KOPT-K1 (cell line): ENCODE measurements around the gene DDX56.

Experiments used
- H3K27ac ChIP-seq: fragments of 200-600 bp; sonication (generic); 2 replicates; pipeline ENCODE4 v1.5.1; 2016; ENCODE audit warnings: antibody characterized with exemption, mild to moderate bottlenecking, low read depth, low read length; ENCODE audit not compliant: poor library complexity, severe bottlenecking
- H3K36me3 ChIP-seq: fragments of 200-600 bp; sonication (generic); 2 replicates; pipeline ENCODE4 v1.5.1; 2017; ENCODE audit warnings: antibody characterized with exemption, mild to moderate bottlenecking, low read length, moderate library complexity; ENCODE audit not compliant: insufficient read depth
- H3K9me3 ChIP-seq: fragments of 200-600 bp; sonication (generic); 2 replicates; pipeline ENCODE4 v1.5.1; 2017; ENCODE audit warnings: antibody characterized with exemption, low read length, mild to moderate bottlenecking; ENCODE audit not compliant: insufficient read depth, poor library complexity, severe bottlenecking

DDX56 gene

DNA sequence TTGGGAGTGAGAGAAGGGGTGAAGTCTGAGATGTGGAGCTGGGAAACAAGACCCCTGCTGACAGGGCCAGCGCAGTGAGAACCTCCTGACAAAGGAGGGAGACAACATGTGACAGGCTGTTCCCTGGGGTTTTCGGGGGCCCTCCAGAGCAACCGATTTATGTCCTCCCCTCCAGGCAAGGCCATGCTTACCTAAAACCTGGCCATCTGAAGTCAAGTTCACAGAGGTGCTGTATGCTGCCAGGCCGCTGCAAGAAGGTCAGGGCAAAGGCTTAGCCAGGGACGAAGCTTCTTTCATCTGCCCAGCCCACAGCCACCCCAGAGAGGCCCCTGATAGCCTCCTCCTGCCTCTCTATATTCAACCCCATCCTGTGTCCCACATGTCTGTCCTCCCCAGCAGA lies 53.1 kb downstream of the DDX56 start:
- Histone ChIP-seq H3K36me3 (no peaks in the 10 kb centered on the region), H3K27ac (no peak overlapping the region), H3K9me3 (peaks cover 23% of the 10 kb centered on the region)

DNA sequence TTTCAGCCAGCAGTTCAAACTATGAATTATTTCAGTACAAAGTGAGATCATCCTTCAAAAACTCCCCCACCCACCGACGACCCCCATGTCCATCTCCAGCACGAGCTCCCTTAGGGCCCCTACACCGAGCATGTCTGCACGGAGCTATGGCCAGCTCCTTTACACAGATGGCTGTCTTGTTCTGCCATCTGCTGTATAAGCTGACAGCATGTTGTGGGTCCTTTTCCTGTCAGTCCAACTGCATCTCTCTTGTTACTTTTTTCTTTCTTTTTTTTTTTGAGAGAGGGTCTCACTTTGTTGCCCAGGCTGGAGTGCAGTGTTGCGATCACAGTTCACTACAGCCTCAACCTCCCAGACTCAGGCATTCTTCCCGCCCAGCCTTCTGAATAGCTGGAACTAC lies 54.2 kb downstream of the DDX56 start:
- Histone ChIP-seq H3K27ac (no peak overlapping the region), H3K36me3 (no peaks in the 10 kb centered on the region), H3K9me3 (peaks cover 14% of the 10 kb centered on the region)

DNA sequence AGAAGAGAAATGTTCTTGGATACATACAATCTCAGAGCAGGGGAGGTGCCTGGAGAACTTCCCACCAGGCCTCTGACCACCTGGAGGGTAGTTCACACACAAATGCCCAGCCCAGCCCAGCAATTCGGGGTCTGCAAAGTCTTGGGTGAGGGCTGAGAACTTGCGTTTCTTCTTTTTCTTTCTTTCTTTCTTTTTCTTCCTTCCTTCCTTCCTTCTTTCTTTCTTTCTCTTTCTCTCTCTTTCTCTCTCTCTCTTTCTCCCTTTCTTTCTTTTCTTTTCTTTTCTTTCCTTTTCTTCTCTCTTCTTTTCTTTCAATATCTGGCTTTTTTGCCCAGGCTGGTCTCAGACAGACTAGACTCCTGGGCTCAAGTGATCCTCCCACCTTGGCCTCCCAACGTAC lies 54.9 kb downstream of the DDX56 start:
- H3K27ac ChIP-seq: no peak overlapping the region
- H3K36me3 ChIP-seq: no peaks in the 10 kb centered on the region
- H3K9me3 ChIP-seq: peaks cover 6% of the 10 kb centered on the region

DNA sequence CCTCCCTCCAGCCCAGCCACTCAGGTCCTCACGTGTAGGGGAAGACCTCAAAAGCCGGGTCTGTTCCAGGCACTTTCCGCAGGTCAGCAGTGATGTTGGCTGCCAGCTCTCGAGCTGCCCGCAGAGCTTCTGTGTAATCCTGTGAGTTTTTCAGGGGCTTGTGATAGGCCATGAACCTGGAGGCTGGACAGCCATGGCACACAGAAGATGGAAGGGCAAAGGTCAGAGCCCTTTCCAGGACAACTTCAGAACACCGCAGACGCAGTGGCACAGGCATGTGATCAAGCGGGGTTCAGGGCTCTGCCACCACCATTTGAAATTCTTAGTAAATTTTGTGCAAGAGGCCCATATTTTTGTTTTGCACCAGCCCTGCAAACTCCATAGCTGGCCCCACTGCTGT lies 56.5 kb downstream of the DDX56 start:
- H3K36me3 ChIP-seq: no peaks in the 10 kb centered on the region

More for the DNA sequence above, 56.5 kb downstream of the DDX56 start:
- Histone ChIP-seq H3K27ac (no peak overlapping the region), H3K9me3 (no peaks in the 10 kb centered on the region)
